HL-60/S4 treated with phorbol 12-myristate 13-acetate at 8.2 ng/mL for 4 days and 3 days (cell line): ENCODE results near the gene WFDC12.

Experiments used
- in situ Hi-C: fragments of 300-500 bp; cut with MboI; formaldehyde crosslinking; loops from 2 replicates; pipeline ENCODE4 v1.15.0; 2022; ENCODE audit warnings: low sequenced_read_pairs

WFDC12 gene

GRCh38 chr20:45115829-45116228 lies 8.4 kb downstream of the WFDC12 start:
- in situ Hi-C loops = no loop called here

- in situ Hi-C loops = no loop called here
These were observed 8.9 kb downstream of the WFDC12 start for GRCh38 chr20:45115386-45115774.

- in situ Hi-C loops = no loop called here
These were observed 9.5 kb downstream of the WFDC12 start, which contains the start of gene WFDC5 for GRCh38 chr20:45114465-45115385. TSS of gene WFDC5 (minus strand) at chr20:45115174. CDS start at chr20:45115083, 91 bp downstream.

- in situ Hi-C loops = no loop called here
These were observed 10.4 kb downstream of the WFDC12 start for GRCh38 chr20:45113865-45114264.

- in situ Hi-C loops = no loop called here
These were observed 11.5 kb downstream of the WFDC12 start for GRCh38 chr20:45112754-45113153.

GRCh38 chr20:45111799-45112471 lies 12.3 kb downstream of the WFDC12 start:
- in situ Hi-C loops = no loop called here

- in situ Hi-C loops = no loop called here
These were observed 13.0 kb downstream of the WFDC12 start for GRCh38 chr20:45111285-45111684.

GRCh38 chr20:45110301-45110700 lies 14.0 kb downstream of the WFDC12 start:
- in situ Hi-C loops = no loop called here

- in situ Hi-C loops = no loop called here
These were observed 14.6 kb downstream of the WFDC12 start for GRCh38 chr20:45109634-45110033.

GRCh38 chr20:45105317-45105716 lies 18.9 kb downstream of the WFDC12 start:
- in situ Hi-C loops = no loop called here

GRCh38 chr20:45104786-45105185 lies 19.5 kb downstream of the WFDC12 start:
- in situ Hi-C loops = no loop called here

- in situ Hi-C loops = no loop called here
These were observed 21.2 kb downstream of the WFDC12 start for GRCh38 chr20:45103072-45103471.

- in situ Hi-C loops = no loop called here
These were observed 22.9 kb downstream of the WFDC12 start for GRCh38 chr20:45101333-45101850.

- in situ Hi-C loops = no loop called here
These were observed 23.6 kb downstream of the WFDC12 start, which contains the start of gene KCNS1 for GRCh38 chr20:45100563-45101245. TSS of gene KCNS1 (minus strand) at chr20:45101127. CDS start at chr20:45099236, 1,891 bp downstream.

GRCh38 chr20:45098103-45098773 lies 26.0 kb downstream of the WFDC12 start:
- in situ Hi-C loops = no loop called here

- in situ Hi-C loops = no loop called here
These were observed 26.7 kb downstream of the WFDC12 start for GRCh38 chr20:45097485-45098102.

- in situ Hi-C loops = no loop called here
These were observed 27.5 kb downstream of the WFDC12 start for GRCh38 chr20:45096781-45097180.

GRCh38 chr20:45095805-45096238 lies 28.4 kb downstream of the WFDC12 start:
- in situ Hi-C loops = no loop called here

GRCh38 chr20:45094864-45095574 lies 29.2 kb downstream of the WFDC12 start:
- in situ Hi-C loops = no loop called here
